ENCODE results near the gene SPCS1.

- TF ChIP-seq, protein P1, sequence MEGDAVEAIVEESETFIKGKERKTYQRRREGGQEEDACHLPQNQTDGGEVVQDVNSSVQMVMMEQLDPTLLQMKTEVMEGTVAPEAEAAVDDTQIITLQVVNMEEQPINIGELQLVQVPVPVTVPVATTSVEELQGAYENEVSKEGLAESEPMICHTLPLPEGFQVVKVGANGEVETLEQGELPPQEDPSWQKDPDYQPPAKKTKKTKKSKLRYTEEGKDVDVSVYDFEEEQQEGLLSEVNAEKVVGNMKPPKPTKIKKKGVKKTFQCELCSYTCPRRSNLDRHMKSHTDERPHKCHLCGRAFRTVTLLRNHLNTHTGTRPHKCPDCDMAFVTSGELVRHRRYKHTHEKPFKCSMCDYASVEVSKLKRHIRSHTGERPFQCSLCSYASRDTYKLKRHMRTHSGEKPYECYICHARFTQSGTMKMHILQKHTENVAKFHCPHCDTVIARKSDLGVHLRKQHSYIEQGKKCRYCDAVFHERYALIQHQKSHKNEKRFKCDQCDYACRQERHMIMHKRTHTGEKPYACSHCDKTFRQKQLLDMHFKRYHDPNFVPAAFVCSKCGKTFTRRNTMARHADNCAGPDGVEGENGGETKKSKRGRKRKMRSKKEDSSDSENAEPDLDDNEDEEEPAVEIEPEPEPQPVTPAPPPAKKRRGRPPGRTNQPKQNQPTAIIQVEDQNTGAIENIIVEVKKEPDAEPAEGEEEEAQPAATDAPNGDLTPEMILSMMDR (IDR thresholded peaks at IDR 0.05 in 8 of 11, conservative IDR thresholded peaks at IDR 0.05 in 3 of 11) = no peak
- no peak for TF ChIP-seq POLR2AphosphoS5 (IDR thresholded peaks at IDR 0.05)
These were observed 46.2 kb downstream of the SPCS1 start for GRCh38 chr3:52752045-52752660.

Measured in spleen (tissue), 7 donors.